Stimulated activated CD8-positive, alpha-beta memory T cell treated with anti-CD3 and anti-CD28 coated beads, Interleukin-7, amount 100 ng/mL, for 48 hours (primary cell): ENCODE results near the gene HCFC2.
A peak's percentile ranks its signal among the peaks of the same experiment; 100 is the strongest.
"Not testable (repeated sequence)": the region's sequence is repeated elsewhere in the genome, so short reads cannot be mapped to it uniquely, and the experiment has no call there.

Experiments used
- DNase-seq, 2 donors: peaks; one replicate each; pipeline ENCODE4 v3.0.0-alpha.2; 2020; ENCODE audit warnings: low read depth in 1 of 2; ENCODE audit errors: extremely low read depth in 1 of 2

HCFC2 gene

GRCh38 chr12:104114834-104115586 is 50.7 kb downstream of the HCFC2 start:
- not testable (repeated sequence) for DNase-seq

- no peak for DNase-seq
Measured at GRCh38 chr12:104115587-104115975, 51.2 kb downstream of the HCFC2 start.

GRCh38 chr12:104121001-104121400 is 56.7 kb downstream of the HCFC2 start:
- DNase-seq: no peak

- DNase-seq: no peak
Measured at GRCh38 chr12:104122298-104122697, 58.0 kb downstream of the HCFC2 start.

- DNase-seq: no peak
Measured at GRCh38 chr12:104126548-104126947, 62.2 kb downstream of the HCFC2 start.

GRCh38 chr12:104130760-104131159 is 66.4 kb downstream of the HCFC2 start:
- no peak for DNase-seq

GRCh38 chr12:104131609-104132008 is 67.3 kb downstream of the HCFC2 start:
- DNase-seq: no peak

- no peak for DNase-seq
Measured at GRCh38 chr12:104132351-104132956, 68.1 kb downstream of the HCFC2 start.

- DNase-seq: no peak
Measured at GRCh38 chr12:104133321-104133720, 69.0 kb downstream of the HCFC2 start.

- no peak for DNase-seq
Measured at GRCh38 chr12:104133866-104134265, 69.5 kb downstream of the HCFC2 start.

- DNase-seq: no peak
Measured at GRCh38 chr12:104134882-104135281, 70.6 kb downstream of the HCFC2 start.

- DNase-seq: no peak
Measured at GRCh38 chr12:104136577-104136976, 72.2 kb downstream of the HCFC2 start.

- DNase-seq: peak; percentile 22 to 27
Measured at GRCh38 chr12:104137001-104137901, 72.9 kb downstream of the HCFC2 start.

GRCh38 chr12:104137902-104138796 is 73.8 kb downstream of the HCFC2 start, which contains the start of gene NFYB:
TSS of gene NFYB (minus strand) at chr12:104138210. CDS start at chr12:104135453, 2,757 bp downstream.
- peak; percentile 76 to 89 for DNase-seq

- DNase-seq: no peak
Measured at GRCh38 chr12:104138797-104139152, 74.4 kb downstream of the HCFC2 start.

- no peak for DNase-seq
Measured at GRCh38 chr12:104142543-104142942, 78.2 kb downstream of the HCFC2 start.

- no peak for DNase-seq
Measured at GRCh38 chr12:104143002-104143401, 78.7 kb downstream of the HCFC2 start.

- no peak for DNase-seq
Measured at GRCh38 chr12:104143918-104144317, 79.6 kb downstream of the HCFC2 start.

GRCh38 chr12:104147346-104147745 is 83.0 kb downstream of the HCFC2 start:
- no peak for DNase-seq

GRCh38 chr12:104150416-104150815 is 86.1 kb downstream of the HCFC2 start:
- DNase-seq: no peak
